Measurements from ENCODE around the gene SMPD4. TPM values are rescaled to one million over a fixed set of nuclear protein-coding genes. Genes with fewer than 3 reads are reported as not detected.
"Not testable (repeated sequence)": the region's sequence is repeated elsewhere in the genome, so short reads cannot be mapped to it uniquely, and the experiment has no call there.

Gene SMPD4
- total RNA-seq, 1 experiment from 2014 or later = 49.7 TPM

- DNase-seq (ENCODE audit: low spot score) = no peak
Measured at GRCh38 chr2:130186391-130186790, 5.0 kb upstream of the SMPD4 start.

GRCh38 chr2:130185896-130186295, 4.5 kb upstream of the SMPD4 start:
- DNase-seq (ENCODE audit: low spot score) = no peak

GRCh38 chr2:130185436-130185835, 4.0 kb upstream of the SMPD4 start:
- DNase-seq (ENCODE audit: low spot score) = no peak

- no peak for DNase-seq (ENCODE audit: low spot score)
Measured at GRCh38 chr2:130183512-130184373, 2.3 kb upstream of the SMPD4 start.

DNA sequence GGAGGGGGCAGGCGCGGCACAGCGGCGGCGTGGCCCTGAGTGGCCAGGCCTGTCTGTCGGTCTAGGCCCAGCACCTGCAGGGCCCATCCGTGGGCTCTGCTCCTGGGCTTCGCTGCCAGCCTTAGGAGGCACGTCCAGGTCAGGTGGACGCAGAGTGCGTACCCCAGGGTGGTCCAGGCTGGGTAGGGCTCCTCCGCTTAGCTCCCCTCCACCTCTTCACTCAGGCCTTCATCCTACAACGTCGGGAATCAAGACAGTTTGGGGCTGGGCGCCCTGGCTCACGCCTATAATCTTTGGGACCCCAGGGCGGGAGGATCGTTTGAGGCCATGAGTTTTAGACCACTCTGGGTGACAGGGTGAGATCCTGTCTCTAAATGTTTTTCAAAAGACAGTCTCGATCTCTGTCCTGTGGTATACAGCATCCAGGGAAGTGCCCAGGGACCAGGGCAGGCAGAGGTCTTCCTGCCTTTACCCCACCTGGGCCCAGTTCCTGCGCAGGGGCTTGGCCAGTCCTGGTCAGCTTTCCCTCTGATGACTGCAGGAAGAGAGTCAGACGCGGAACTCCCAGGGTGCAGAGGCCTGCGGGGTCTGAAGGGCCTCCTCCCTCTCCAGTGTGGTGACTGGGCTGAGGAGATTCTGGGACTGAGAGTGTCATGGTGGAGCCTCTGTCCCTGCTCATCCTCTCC, 1.6 kb upstream of the SMPD4 start:
- not testable (repeated sequence) for DNase-seq (ENCODE audit: low spot score)

GRCh38 chr2:130181880-130182682, 679 bp upstream of the SMPD4 start, which contains the start of gene MZT2B:
Gene MZT2B (plus strand): TSS chr2:130182262. CDS start chr2:130182283, 21 bp downstream.
- peak; percentile 74 for DNase-seq (ENCODE audit: low spot score)

GRCh38 chr2:130180404-130181324, 738 bp downstream of the SMPD4 start:
- DNase-seq (ENCODE audit: low spot score) = peak; percentile 45

DNA sequence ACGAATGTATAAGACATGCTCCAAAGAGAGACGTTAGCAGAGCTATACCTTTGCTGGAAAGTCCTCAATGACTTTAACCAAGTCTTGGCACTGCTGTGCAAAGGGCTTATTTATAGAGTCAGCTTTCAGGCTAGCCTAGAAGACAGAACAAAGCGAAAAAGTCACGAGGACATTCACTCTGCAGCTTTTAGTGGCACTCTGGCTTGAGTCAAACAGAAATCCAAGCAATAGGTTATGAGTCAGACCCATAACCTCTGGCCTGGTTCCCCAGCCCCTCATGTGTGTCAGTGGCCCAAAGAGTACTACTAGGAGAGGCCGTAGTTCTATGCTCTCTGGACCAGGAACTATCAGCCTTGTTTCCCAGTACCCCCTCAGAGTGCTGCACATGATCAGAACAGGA, 6.5 kb downstream of the SMPD4 start:
- not testable (repeated sequence) for DNase-seq (ENCODE audit: low spot score)

- no peak for DNase-seq (ENCODE audit: low spot score)
Measured at GRCh38 chr2:130169896-130170295, 11.5 kb downstream of the SMPD4 start.

DNA sequence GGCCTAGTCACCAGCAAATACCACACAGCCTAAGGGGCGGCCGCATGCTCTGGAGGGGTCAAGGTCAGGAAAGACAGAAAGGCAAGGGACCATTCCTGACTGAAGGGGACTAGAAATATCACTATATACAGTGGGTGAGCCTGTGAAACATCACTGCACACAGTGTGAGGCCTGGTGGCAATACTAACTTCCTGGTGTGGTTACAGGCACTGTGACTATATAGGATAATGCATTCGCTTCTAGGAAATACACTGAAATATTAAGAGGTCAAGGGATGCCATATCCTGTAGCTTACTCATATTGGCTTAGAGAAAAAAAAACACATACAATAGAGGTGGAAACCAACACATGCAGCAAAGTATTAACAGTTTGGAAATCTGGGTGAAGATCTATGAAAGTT, 12.2 kb downstream of the SMPD4 start:
- not testable (repeated sequence) for DNase-seq (ENCODE audit: low spot score)

- not testable (repeated sequence) for DNase-seq (ENCODE audit: low spot score)
Measured at GRCh38 chr2:130166611-130167010, 14.8 kb downstream of the SMPD4 start.

DNA sequence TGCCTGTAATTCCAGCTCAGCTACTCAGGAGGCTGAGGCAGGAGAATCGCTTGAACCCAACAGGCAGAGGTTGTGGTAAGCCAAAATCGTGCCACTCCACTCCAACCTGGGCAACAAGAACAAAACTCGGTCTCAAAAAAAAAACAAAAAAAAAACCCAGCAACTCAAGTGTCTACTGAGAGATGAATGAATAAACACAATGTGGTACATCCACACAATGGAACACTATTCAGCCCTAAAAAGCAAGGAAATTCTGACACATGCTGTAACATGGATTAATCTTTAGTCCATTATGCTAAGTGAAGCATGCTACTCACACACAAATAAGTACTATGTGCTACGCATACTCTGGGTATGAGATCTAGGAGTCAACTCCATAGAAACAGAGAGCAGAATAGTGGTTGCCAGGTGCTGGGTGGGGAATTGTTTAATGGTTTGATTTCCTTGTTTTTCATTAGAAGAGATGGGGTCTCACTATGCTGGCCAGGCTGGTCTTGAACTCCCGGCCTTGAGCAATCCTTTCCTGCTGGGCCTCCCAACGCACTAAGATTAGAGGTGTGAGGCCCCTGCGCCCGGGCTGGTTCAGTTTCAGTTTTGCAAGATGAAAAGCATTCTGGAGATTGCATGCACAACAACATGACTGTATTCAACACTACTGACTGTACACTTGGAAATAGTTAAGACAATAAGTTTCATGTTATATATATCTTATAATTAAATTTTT, 15.9 kb downstream of the SMPD4 start:
- DNase-seq (ENCODE audit: low spot score) = no peak

DNA sequence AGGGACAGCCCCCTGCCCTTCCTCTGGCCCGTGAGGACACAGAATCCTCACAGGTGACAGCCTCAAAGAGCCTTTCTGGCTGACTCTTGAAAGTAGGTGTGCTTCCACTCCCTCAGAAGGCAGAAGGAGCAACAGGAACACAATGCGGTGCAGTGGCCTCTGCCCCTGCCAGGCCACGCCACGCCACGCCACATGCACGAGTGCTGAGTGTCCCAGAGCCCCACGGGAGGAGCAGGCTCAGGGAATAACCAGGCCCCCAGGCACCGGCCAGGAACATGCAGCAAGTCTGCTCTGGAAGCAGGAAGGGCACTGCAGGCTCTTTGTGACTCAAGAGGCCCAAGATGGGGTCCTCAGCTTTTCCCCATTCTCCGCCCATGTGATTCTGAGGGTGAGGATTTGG, 18.4 kb downstream of the SMPD4 start:
- no peak for DNase-seq (ENCODE audit: low spot score)

DNA sequence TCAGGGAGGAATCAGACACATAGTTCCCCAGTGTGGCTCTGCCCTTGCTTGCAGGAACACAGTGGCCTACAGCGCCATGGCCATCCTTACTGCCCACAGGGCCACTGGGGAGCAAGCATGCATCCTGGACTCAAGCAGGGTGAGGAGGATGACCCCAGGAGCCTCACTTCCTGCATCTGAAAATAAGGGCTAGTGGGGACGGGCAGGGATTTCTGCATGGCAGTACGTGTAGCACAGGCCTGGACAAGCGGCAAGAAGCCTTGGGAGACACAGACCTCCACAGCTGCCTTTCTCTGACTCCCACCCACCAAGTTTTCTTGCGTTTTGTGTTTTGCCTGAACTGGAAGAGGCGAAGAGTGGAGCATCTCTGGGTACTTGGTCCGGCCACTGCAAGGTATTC, 18.9 kb downstream of the SMPD4 start:
- not testable (repeated sequence) for DNase-seq (ENCODE audit: low spot score)

DNA sequence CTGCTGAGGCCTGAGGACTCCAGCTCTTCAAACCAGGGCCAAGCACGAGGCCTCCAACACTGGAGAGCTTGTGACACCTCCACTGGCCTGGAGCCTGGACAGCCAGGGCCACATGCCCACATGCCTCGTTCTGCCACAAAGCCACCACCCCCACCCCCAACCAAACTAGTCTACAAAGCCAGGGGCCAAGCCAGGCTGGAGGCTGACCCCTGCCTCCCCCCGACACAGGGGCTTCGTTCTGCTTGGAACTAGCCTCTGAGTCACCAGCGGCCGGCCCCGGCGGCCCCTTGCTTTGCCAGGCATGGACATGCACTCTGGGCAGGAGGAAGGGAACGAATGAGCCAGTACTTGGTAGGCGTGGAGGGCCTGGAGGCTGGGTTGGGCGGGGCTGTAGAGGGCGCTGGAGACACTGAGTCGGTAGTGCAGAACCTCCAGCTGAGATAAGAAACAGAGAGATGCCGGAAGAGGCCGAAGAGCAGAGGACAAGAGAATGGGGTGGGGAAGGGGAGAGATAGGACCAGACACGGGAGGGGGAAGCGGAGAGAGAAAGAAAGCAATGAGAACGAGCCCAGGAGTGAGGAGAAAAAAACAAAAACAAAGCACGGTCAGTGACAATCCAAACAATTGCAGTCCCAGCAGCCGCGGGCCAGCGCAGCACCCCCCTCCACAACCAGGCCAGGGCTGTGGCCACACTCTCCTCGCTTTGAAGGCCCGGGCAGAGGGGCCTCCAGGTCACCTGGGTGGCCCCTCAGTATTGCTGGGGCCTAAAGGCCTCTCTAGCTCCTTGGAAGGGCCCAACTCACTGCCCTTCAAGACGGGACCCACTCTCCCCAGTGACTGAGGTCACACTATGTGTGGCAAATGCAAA, 20.3 kb downstream of the SMPD4 start:
- not testable (repeated sequence) for DNase-seq (ENCODE audit: low spot score)

- no peak for DNase-seq (ENCODE audit: low spot score)
Measured at GRCh38 chr2:130160131-130160530, 21.3 kb downstream of the SMPD4 start.

- DNase-seq (ENCODE audit: low spot score) = not testable (repeated sequence)
Measured at GRCh38 chr2:130159376-130159775, 22.0 kb downstream of the SMPD4 start.

DNA sequence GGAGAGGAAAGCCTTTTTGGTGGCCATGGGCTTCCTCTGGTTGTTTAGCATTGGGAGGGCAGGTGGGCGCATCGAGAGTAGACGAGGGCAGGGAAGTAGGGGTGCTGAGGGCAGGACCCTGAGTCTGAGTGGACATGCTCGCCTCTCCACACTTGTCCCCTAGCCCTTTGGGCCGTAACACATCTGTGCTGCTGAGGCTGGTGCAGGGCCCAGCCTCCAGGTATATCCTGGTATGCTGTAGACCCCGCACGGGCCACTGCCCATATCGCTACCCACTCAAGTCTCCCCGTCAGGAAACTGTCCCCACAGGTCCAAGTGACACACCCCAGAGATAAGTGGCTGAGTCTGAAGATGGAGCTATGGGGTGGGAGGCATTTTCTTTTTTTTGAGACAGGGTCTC, 22.8 kb downstream of the SMPD4 start:
- no peak for DNase-seq (ENCODE audit: low spot score)

DNA sequence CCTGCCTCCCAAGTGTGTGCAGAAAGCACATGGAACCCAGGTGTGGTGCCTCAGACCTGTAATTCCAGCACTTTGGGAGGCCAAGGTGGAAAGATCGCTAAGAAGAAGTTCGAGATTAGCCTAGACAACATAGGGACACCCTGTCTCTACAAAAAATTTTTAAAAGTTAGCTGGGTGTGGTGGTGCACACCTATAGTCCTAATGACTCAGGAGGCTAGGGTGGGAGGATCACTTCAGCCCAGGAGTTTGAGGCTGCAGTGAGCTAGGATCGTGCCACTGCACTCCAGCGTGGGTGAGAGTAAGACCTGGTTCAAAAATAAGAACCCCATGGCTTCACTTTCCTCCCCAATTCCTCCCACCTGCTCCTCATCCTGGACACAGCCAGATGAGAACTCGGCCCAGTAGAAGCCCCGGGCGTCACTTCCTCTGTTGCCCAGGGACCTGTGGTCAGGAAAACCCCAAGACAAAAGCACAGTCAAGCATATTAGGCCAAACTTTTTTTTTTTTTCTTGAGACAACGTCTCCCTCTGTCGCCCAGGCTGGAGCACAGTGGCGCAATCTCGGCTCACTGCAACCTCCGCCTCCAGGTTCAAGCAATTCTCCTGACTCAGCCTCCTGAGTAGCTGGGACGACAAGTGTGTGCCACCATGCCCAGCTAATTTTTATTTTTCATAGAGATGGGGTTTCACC, 23.4 kb downstream of the SMPD4 start:
- DNase-seq (ENCODE audit: low spot score) = not testable (repeated sequence)

Measured in A172 (cell line).